Measurements from ENCODE around the gene PER3. TPM values are rescaled to one million over a fixed set of nuclear protein-coding genes. Genes with fewer than 3 reads are reported as not detected.
A peak's percentile ranks its signal among the peaks of the same experiment; 100 is the strongest.

The PER3 gene
- total and polyA plus RNA-seq, 5 experiments from 2014 or later = 2.8 to 5.7 (median 3.5) TPM

DNA sequence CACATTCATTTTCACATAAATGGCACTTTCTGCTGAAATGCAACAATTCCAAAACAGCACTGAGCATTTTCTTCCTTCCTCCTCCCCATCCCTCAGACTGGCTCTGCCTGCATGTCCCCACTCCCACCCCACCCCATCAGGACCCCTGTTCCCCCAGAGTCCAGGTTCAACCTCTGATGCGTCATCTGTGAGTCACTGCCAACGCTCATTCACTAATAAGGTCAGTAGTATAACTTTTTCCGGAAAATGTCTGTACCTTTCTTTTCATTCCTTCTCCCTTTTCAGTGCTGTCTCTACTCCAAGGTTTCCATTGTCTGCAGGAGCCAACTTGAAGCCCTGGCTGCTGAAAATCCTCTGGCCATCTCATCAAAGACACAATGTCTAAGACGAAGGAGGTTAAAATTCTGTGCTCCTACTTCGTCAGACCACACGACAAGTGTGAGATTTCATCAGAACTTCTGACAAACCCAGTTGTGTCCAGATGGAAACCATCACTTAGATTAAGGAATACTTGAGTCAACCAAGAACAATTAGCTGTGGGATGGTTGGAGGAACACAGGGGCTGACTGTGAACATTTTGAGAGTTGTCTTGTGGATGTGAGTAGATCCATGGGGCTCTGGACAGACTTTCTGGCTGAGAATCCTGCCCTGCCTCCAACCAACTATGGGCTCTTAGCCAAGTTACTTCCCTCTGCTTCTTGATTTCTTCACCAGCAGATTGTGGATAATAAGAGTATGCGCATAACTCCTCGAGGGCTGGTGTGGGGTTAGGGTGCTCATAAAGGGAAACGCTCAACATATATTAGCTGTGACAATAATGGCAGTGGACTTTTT, 104.4 kb downstream of the PER3 start:
- Mint-ChIP-seq H3K4me3 (no peak overlapping the region), H3K9me3 (peaks cover 0 to 10% (median 0%) of the 10 kb centered on the region in 9 donors), H3K4me1 (peaks cover 0 to 19% (median 0%) of the 10 kb centered on the region in 4 donors), H3K36me3 (peaks cover 0 to 4% (median 0%) of the 10 kb centered on the region in 3 donors), H3K27ac (peak overlapping the region in 1 of 10 donors; percentile 91), H3K27me3 (peaks cover 4 to 42% (median 12%) of the 10 kb centered on the region in 5 donors)
- DNase-seq = no peak
- POLR2A ChIA-PET = no interaction called here
- ATAC-seq = no peak

DNA sequence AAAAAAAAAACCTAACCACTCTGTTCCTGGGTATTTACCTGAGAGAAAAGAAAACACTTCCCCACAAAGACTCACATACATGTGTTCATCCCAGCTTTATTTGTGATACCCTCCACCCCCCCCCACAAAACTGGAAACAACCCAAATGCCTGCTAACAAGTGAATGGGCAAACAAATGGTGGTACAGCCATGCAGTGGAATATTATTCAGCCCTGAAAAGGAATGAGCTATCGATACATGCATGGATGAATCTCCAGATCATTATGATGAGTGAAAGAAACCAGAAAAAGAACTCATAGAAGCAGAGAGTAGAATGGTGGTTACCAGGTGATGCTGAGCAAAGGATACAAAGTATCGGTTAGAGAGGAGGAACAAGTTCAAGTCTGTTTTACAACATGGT, 106.8 kb downstream of the PER3 start:
- H3K9me3 Mint-ChIP-seq = peaks cover 0 to 3% (median 0%) of the 10 kb centered on the region in 9 donors
- H3K4me3 Mint-ChIP-seq = no peak overlapping the region
- ATAC-seq (no peak), DNase-seq (no peak)
- peaks cover 0 to 16% (median 0%) of the 10 kb centered on the region in 4 donors for H3K4me1 Mint-ChIP-seq
- no peak overlapping the region for H3K27ac Mint-ChIP-seq
- H3K36me3 Mint-ChIP-seq = peaks cover 0 to 4% (median 0%) of the 10 kb centered on the region in 3 donors
- POLR2A ChIA-PET = no interaction called here
- H3K27me3 Mint-ChIP-seq = peaks cover 1 to 27% (median 4%) of the 10 kb centered on the region in 5 donors

DNA sequence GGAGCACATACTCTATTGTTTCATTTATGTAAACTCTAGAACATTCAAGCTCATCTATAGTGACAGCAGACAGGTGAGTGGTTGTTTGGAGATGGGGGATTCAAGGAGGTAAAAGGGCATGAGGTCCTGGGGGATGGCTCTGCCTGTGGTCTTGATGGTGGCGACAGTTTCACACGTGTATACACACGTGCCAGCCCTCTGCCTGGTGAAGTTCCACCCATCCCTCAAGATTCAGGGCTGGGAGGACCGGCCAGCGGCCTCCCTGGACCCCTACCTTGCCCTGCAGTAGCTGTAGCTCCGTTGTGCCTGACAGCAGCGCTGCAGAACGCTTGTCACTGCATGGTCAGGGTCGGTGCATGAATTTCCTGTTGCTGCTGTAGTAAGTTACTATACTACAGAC, 107.7 kb downstream of the PER3 start:
- Mint-ChIP-seq H3K27ac (no peak overlapping the region), H3K4me1 (peaks cover 0 to 16% (median 0%) of the 10 kb centered on the region in 4 donors), H3K4me3 (no peak overlapping the region), H3K27me3 (peaks cover 1 to 26% (median 4%) of the 10 kb centered on the region in 5 donors), H3K9me3 (peaks cover 0 to 3% (median 0%) of the 10 kb centered on the region in 9 donors), H3K36me3 (peaks cover 0 to 4% (median 0%) of the 10 kb centered on the region in 3 donors)
- ATAC-seq = no peak
- no peak for DNase-seq
- POLR2A ChIA-PET = interaction anchor here (0.5 kb wide), 1 partner anchor 67 kb away, joined by 3 read pairs; no protein-coding TSS in a partner anchor

DNA sequence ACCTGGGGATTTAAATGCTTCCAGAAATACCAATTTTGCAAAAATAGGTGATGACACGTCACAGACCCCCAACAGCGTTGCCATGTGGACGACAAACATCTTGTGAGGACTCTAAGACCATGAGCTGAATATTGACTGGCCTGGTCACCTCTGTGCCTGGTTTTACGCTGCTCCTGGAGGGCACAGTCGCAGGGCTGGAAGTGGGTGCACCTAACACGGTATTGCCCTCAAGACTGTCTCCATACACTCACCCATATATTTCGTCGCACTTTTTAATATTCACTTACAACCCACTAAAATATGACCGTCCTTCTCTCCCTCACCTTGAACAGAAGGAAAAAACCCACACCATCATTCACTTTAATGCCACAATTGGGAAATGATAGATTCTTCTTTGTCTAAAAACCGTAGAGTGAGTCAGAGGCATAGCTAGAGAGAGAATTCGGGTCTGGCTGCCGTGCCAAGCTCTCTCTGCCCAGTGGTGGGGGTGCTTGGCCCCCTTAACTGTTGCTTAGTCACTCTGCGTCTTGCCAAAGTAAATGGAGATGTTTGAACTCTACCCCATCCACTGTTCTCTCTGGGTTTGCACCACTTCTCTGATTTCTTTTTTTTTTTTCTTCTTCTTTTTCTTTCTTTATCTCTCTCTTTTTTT, 109.6 kb downstream of the PER3 start:
- Mint-ChIP-seq H3K27ac (no peak overlapping the region), H3K4me1 (peaks cover 0 to 13% (median 0%) of the 10 kb centered on the region in 4 donors), H3K36me3 (peaks cover 0 to 4% (median 0%) of the 10 kb centered on the region in 3 donors), H3K9me3 (peaks cover 0 to 3% (median 0%) of the 10 kb centered on the region in 9 donors), H3K27me3 (peaks cover 0 to 13% (median 1%) of the 10 kb centered on the region in 5 donors), H3K4me3 (no peak overlapping the region)
- no peak for ATAC-seq
- POLR2A ChIA-PET = no interaction called here
- no peak for DNase-seq

Other genes starting within 250 kb of the PER3 start
- gene VAMP3, start 13.0 kb upstream of the PER3 start, total RNA-seq = 10 to 100 TPM; 52.2 to 53.7 TPM
- gene VAMP3, start 13.0 kb upstream of the PER3 start, polyA plus RNA-seq = 10 to 100 TPM; 30.4 to 32.4 (median 31.3) TPM
- gene UTS2, start 68.8 kb downstream of the PER3 start, total RNA-seq = not detected
- 1 to 10 TPM in 1 of 3 donors, under 1 TPM in 1, not detected in 1; 0.33 to 2.2 TPM for gene UTS2, start 68.8 kb downstream of the PER3 start, polyA plus RNA-seq
- under 1 TPM; 0.05 to 0.25 TPM for gene TNFRSF9, start 156.5 kb downstream of the PER3 start, total RNA-seq
- gene TNFRSF9, start 156.5 kb downstream of the PER3 start, polyA plus RNA-seq = 1 to 10 TPM in 1 of 3 donors, under 1 TPM in 2; 0.15 to 5.1 (median 0.24) TPM
- gene PARK7, start 177.4 kb downstream of the PER3 start, total RNA-seq = 100 to 1,000 TPM; 110 to 113 TPM
- 100 to 1,000 TPM; 318 to 348 (median 345) TPM for gene PARK7, start 177.4 kb downstream of the PER3 start, polyA plus RNA-seq
- 1 to 10 TPM; 1.0 to 2.1 TPM for gene ERRFI1, start 242.0 kb downstream of the PER3 start, total RNA-seq
- gene ERRFI1, start 242.0 kb downstream of the PER3 start, polyA plus RNA-seq = under 1 TPM in 2 of 3 donors, not detected in 1; 0.28 to 0.42 TPM

All from naive thymus-derived CD8-positive, alpha-beta T cell (primary cell).